Embryonic facial prominence (tissue), 1 donor: ENCODE results near the gene MRPS24.
"Not testable (repeated sequence)": the region's sequence is repeated elsewhere in the genome, so short reads cannot be mapped to it uniquely, and the experiment has no call there.

ENCODE experiments used
- DNase-seq: peaks from one replicate; pipeline ENCODE4 v3.0.0-alpha.2; 2016; ENCODE audit errors: extremely low spot score

The MRPS24 gene

DNA sequence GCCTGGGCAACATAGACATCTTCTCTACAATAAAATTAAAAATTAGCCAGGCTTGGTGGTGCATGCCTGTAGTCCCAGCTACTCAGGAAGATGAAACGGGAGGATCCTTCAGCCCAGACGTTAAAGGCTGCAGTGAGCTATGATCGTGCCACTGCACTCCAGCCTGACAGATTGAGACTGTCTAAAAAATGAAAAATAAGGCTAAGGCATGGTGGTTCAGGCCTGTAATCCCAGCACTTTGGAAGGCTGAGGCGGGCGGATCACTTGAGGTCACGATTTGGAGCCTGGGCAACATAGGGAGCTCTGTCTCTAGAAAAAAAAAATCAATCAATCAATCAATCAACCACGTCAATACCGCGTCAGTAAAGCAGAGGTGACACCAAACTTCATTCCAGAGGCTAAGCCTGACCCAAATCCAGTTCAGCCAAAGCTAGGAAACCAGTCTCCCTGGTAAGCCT is 31.1 kb downstream of the MRPS24 start:
- no peak for DNase-seq

- no peak for DNase-seq
Observed at GRCh38 chr7:43834463-43835251, 34.7 kb downstream of the MRPS24 start.

- DNase-seq = not testable (repeated sequence)
Observed at GRCh38 chr7:43830917-43831316, 38.4 kb downstream of the MRPS24 start.

DNA sequence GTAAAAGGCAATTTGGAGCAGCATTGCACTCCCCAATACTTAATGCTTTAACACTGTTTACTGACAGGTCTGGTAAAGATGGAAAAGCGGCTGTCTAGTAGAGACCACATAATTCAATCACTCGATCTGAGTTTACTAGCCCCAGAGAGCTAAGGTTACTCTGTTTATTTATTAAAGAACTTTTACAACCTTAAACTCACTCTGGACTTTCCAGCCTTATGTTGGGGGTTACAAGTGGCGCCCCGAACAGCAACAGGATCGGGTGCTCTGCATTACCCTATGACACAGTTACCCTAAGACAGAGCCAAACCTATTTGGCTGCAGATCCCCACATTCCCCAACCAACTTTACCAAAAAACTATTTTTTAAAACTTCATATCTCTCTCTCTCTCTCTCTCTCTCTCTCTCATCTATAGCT is 43.9 kb downstream of the MRPS24 start:
- no peak for DNase-seq

DNA sequence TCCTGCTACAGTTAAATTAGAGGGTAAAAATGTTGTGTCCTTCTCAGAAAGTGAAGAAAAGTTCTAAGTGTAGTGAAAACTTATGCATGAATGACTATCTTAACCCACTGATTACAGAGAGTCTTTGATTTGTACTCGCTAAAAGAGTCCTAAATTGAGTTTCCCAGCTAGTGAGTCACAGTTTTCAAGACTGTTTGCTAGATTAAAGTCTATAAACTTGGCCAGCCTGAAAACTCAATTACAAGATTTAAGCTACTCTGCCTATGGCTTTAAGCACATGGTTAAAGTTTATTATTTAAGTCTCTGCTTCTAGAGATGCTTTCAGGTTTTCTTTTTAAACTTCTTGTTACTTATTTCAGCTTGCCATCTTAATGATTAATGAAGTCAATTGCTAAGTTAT is 44.4 kb downstream of the MRPS24 start:
- DNase-seq = no peak

DNA sequence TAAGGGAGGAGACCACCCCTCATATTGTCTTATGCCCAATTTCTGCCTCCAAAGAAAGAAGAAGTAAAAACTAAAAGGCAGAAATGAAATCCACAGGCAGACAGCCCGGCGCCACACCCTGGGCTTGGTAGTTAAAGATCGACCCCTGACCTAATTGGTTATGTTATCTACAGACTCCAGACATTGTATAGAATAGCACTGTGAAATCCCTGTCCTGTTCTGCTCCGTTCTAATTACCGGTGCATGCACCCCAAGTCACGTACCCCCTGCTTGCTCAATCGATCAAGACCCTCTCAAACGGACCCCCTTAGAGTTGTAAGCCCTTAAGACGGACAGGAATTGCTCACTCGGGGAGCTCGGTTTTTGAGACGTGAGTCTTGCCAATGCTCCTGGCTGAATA is 44.8 kb downstream of the MRPS24 start:
- not testable (repeated sequence) for DNase-seq

DNA sequence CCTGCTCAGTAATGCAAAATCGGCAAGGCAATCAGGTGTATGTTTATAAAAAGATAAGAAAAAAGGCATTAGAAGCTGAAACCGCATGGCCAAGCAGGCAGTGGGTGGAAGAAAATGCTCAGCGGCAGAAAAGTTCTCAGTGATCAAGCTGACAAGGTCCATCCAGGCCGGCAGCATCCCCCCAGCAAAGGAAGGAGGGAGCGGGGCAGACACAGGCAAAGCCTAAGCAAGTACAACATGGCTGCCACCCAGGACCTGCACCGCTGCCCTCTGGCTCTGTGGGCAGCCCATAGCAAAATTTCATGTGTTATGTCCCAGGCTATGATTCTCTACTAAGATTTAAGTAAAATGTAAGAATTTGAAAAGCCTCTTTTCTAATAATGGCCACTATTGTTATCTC is 45.4 kb downstream of the MRPS24 start:
- DNase-seq = no peak

GRCh38 chr7:43823425-43823824 is 45.9 kb downstream of the MRPS24 start:
- DNase-seq = not testable (repeated sequence)
